ENCODE results near the gene LRRFIP2. TPM values are rescaled to one million over a fixed set of nuclear protein-coding genes. Genes with fewer than 3 reads are reported as not detected.
A peak's percentile ranks its signal among the peaks of the same experiment; 100 is the strongest.

Gene LRRFIP2
- total RNA-seq, 4 donors from 2014 or later: 85.7 to 103 (median 100.0) TPM

DNA sequence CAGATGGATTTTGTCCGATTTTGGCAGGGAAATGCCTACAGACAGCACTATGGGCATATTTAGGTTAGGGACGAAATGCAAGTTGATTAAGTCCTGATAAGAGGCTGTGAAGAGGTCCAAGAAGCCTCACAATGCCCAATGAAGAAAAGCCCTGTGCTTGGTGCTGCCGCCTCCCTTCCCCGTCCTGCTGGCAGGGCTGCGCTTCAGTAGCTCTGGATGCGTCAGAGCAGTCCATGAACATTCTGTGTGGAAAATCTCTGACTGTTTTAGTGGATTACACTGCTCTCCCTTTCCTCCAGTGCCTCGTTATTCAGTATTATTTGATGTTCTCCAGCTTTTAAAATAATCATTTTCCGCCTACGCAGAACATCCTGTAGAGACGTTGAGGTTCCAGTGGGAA lies 141.4 kb downstream of the LRRFIP2 start:
- DNase-seq (no peak), ATAC-seq (peak in 1 of 2 donors; percentile 5)
- peaks cover 0 to 60% of the 10 kb centered on the region in 2 donors for H3K36me3 ChIP-seq
- in situ Hi-C loops (cut with MboI; ENCODE audit: low sequenced_read_pairs in 4 of 4) (no loop called here), intact Hi-C loops (cut with DNase I; ENCODE audit: low total_unique reads) (no loop called here)
- H3K27me3 ChIP-seq: no peaks in the 10 kb centered on the region
- H3K9me3 ChIP-seq: peaks cover 0 to 5% (median 0%) of the 10 kb centered on the region in 3 donors
- H3K27ac ChIP-seq: peak overlapping the region in 3 of 4 donors; percentile 51 to 82 (median 74)
- TF ChIP-seq, protein P1, sequence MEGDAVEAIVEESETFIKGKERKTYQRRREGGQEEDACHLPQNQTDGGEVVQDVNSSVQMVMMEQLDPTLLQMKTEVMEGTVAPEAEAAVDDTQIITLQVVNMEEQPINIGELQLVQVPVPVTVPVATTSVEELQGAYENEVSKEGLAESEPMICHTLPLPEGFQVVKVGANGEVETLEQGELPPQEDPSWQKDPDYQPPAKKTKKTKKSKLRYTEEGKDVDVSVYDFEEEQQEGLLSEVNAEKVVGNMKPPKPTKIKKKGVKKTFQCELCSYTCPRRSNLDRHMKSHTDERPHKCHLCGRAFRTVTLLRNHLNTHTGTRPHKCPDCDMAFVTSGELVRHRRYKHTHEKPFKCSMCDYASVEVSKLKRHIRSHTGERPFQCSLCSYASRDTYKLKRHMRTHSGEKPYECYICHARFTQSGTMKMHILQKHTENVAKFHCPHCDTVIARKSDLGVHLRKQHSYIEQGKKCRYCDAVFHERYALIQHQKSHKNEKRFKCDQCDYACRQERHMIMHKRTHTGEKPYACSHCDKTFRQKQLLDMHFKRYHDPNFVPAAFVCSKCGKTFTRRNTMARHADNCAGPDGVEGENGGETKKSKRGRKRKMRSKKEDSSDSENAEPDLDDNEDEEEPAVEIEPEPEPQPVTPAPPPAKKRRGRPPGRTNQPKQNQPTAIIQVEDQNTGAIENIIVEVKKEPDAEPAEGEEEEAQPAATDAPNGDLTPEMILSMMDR (IDR thresholded peaks at IDR 0.05 in 4 of 5, conservative IDR thresholded peaks at IDR 0.05 in 1 of 5): no peak
- TF ChIP-seq POLR2A (IDR thresholded peaks at IDR 0.05): no peak
- H3K4me1 ChIP-seq: peaks cover 31 to 40% of the 10 kb centered on the region in 2 donors
- H3K4me3 ChIP-seq: no peak overlapping the region

DNA sequence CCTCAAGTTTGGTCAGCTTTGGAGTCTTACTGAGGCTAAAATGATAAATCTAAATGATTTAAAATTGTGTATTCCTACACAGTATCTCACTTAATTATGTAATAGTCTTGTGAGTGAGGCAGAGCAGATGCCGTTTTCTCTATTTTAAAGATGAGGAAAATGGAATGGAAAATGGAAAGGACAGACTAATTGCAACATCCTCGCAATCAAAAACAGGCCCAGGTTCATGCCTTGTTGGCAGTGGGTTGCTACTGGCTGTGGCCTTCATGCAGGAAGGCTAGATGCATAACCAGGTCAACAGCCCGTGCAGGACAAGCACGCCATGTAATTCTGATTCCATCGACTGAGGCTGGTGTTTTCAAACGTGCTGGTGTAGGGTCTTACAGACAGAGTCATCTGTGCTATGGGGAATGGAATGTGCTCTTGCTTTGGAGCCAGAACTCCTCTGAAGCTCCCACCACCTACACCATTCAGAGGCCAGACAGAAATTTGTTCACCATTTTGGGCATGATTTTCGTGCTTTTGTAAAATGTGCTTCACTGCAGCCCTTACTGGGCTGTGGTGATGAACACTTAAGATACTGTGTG lies 143.2 kb downstream of the LRRFIP2 start:
- Histone ChIP-seq H3K4me1 (peaks cover 31 to 42% of the 10 kb centered on the region in 2 donors), H3K36me3 (peaks cover 0 to 52% of the 10 kb centered on the region in 2 donors), H3K27me3 (no peaks in the 10 kb centered on the region), H3K4me3 (no peak overlapping the region), H3K27ac (peak overlapping the region; percentile 70 to 82 (median 73)), H3K9me3 (no peaks in the 10 kb centered on the region)
- TF ChIP-seq, protein P1 (IDR thresholded peaks at IDR 0.05 in 4 of 5, conservative IDR thresholded peaks at IDR 0.05 in 1 of 5): no peak
- no peak for TF ChIP-seq POLR2A (IDR thresholded peaks at IDR 0.05)
- intact Hi-C loops (cut with DNase I; ENCODE audit: low total_unique reads) (no loop called here), in situ Hi-C loops (cut with MboI; ENCODE audit: low sequenced_read_pairs in 4 of 4) (no loop called here)
- DNase-seq (no peak), ATAC-seq (peak in 1 of 2 donors; percentile 39)

DNA sequence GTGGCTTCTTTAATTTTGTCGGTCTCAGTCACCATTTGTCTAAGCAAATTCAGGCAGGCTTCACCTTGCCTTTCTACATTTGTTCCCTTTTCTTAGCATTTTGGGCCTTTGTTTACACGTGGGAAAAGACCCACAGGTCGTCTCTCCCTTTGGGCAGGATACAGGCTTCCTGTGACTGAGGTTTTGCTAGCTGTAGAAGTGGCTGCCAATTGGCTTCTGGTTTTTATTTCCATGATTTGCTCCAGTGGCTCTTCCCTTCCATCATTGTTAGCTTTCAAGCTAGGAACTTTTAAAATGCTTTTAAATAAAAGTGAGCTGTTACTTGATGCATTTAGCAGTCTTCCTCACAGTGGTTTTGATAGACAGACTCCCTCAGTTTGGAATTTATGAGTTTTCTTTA lies 143.8 kb downstream of the LRRFIP2 start:
- no peak overlapping the region for H3K4me3 ChIP-seq
- H3K4me1 ChIP-seq: peaks cover 31 to 42% of the 10 kb centered on the region in 2 donors
- TF ChIP-seq POLR2A (IDR thresholded peaks at IDR 0.05): no peak
- TF ChIP-seq, protein P1 (IDR thresholded peaks at IDR 0.05 in 4 of 5, conservative IDR thresholded peaks at IDR 0.05 in 1 of 5): no peak
- in situ Hi-C loops (cut with MboI; ENCODE audit: low sequenced_read_pairs in 4 of 4): no loop called here
- no peak for DNase-seq
- H3K27me3 ChIP-seq: no peaks in the 10 kb centered on the region
- H3K36me3 ChIP-seq: peaks cover 0 to 52% of the 10 kb centered on the region in 2 donors
- no peak for ATAC-seq
- intact Hi-C loops (cut with DNase I; ENCODE audit: low total_unique reads): no loop called here
- peak overlapping the region; percentile 70 to 82 (median 73) for H3K27ac ChIP-seq
- no peaks in the 10 kb centered on the region for H3K9me3 ChIP-seq

DNA sequence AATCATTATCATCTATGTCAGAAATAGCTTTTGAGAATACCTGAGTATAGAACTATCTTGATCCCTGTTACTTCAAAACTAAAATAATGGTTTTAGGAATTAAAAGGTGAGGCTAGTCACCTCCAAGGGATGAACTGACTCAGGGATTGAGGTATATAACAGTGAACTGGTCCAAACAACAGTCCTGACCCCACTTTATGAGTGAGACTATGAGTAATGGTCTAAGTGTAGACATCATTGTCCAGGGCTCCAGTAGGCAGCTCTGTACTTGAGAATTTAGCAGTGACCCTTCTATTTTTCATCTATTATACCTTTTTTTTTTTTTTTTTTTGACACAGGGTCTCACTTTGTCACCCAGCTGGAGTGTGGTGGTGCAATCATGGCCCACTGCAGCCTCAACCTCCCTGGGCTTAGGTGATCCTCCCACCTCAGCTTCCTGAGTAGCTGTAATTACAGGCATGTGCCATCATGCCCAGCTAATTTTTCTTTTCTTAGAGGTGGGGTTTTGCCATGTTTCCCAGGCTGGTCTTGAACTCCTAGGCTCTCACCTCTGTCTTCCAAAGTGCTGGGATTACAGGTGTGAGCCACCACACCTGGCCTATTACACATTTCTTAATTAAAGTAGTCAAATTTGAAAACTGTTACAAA lies 144.7 kb downstream of the LRRFIP2 start:
- intact Hi-C loops (cut with DNase I; ENCODE audit: low total_unique reads) (no loop called here), in situ Hi-C loops (cut with MboI; ENCODE audit: low sequenced_read_pairs in 4 of 4) (no loop called here)
- DNase-seq: no peak
- peak in 1 of 2 donors; percentile 24 for ATAC-seq
- Histone ChIP-seq H3K36me3 (peaks cover 0 to 51% of the 10 kb centered on the region in 2 donors), H3K27ac (peak overlapping the region; percentile 70 to 82 (median 73)), H3K9me3 (no peaks in the 10 kb centered on the region), H3K27me3 (no peaks in the 10 kb centered on the region), H3K4me1 (peaks cover 31 to 42% of the 10 kb centered on the region in 2 donors), H3K4me3 (no peak overlapping the region)
- TF ChIP-seq, protein P1 (IDR thresholded peaks at IDR 0.05 in 4 of 5, conservative IDR thresholded peaks at IDR 0.05 in 1 of 5): no peak
- TF ChIP-seq POLR2A (IDR thresholded peaks at IDR 0.05): no peak

All from gastrocnemius medialis (tissue), 4 donors.